Natural killer cell (primary cell): ENCODE data around the gene GNLY. TPM values are rescaled to one million over a fixed set of nuclear protein-coding genes. Genes with fewer than 3 reads are reported as not detected.

Source experiments
- ATAC-seq, 3 donors: fragments of 150-1000 bp in 2 of 3; fragments of 200-7000 bp in 1 of 3; cut with Tn5 transposase; 1 replicate in 1 of 3; 2 replicates in 2 of 3; pipeline ENCODE4 v1.10.0; 2021; ENCODE audit warnings: mild to moderate bottlenecking in 2 of 3, moderate library complexity in 2 of 3
- DNase-seq, 2 donors: peaks; one replicate each; pipeline versions ENCODE4 v3.0.0 to v3.0.0-alpha.2; 2013 to 2021; ENCODE audit warnings: mixed read lengths in 1 of 2
- H3K27ac ChIP-seq: one replicate; pipeline ENCODE4 v1.5.1; 2013; ENCODE audit warnings: mild to moderate bottlenecking, low read length
- H3K27me3 ChIP-seq: one replicate; pipeline ENCODE4 v1.6.1; 2013; ENCODE audit warnings: low read length; ENCODE audit not compliant: control insufficient read depth, insufficient read depth
- H3K36me3 ChIP-seq: one replicate; pipeline ENCODE4 v1.6.1; 2013; ENCODE audit warnings: low read length; ENCODE audit not compliant: control insufficient read depth, insufficient read depth
- H3K4me1 ChIP-seq: one replicate; pipeline ENCODE4 v1.6.1; 2013; ENCODE audit warnings: low read length; ENCODE audit not compliant: control insufficient read depth, insufficient read depth
- H3K4me3 ChIP-seq: one replicate; pipeline ENCODE4 v1.5.1; 2013; ENCODE audit warnings: low read length
- H3K9me3 ChIP-seq: one replicate; pipeline ENCODE4 v1.6.1; 2013; ENCODE audit warnings: low read length; ENCODE audit not compliant: control insufficient read depth, insufficient read depth
- H3K27ac Mint-ChIP-seq, 2 donors: one replicate each; pipeline ENCODE4 v1.8.0; 2022; ENCODE audit warnings: mild to moderate bottlenecking in 2 of 2, mixed read lengths in 2 of 2, moderate library complexity in 1 of 2
- H3K27me3 Mint-ChIP-seq, 2 donors: one replicate each; pipeline ENCODE4 v1.8.0; 2022; ENCODE audit warnings: low read depth in 2 of 2, mixed read lengths in 2 of 2
- H3K36me3 Mint-ChIP-seq: one replicate; pipeline ENCODE4 v1.8.0; 2022; ENCODE audit warnings: mixed read lengths
- H3K4me1 Mint-ChIP-seq, 2 donors: one replicate each; pipeline ENCODE4 v1.8.0; 2022; ENCODE audit warnings: mixed read lengths in 2 of 2
- H3K4me3 Mint-ChIP-seq: one replicate; pipeline ENCODE4 v1.8.0; 2022; ENCODE audit warnings: mild to moderate bottlenecking, moderate library complexity, mixed read lengths
- H3K9me3 Mint-ChIP-seq, 2 donors: one replicate each; pipeline ENCODE4 v1.8.0; 2022; ENCODE audit warnings: mixed read lengths in 2 of 2
- CTCF ChIP-seq: fragments of 200-600 bp; IDR thresholded peaks from one replicate; pipeline ENCODE4 v1.8.0; 2022; ENCODE audit warnings: antibody characterized with exemption
- WGBS: methylation state at CpG from one replicate; pipeline ENCODE4 v1.1.7; 2013; ENCODE audit warnings: missing lambda C conversion rate; ENCODE audit not compliant: insufficient coverage; 5-methylcytosine and 5-hydroxymethylcytosine counted together
- intact Hi-C: fragments of 100-400 bp; cut with micrococcal nuclease; formaldehyde crosslinking; loops from one replicate; pipeline ENCODE4 v1.14.2; 2022
- total RNA-seq, 4 donors: library from RNA; stranded (reverse); fragments of 120-200 nt in 1 of 4; gene quantifications; one replicate each; pipeline versions ENCODE4 v1.2.3 to v1.2.4, GENCODE V29; 2013 to 2022

The GNLY gene
- total RNA-seq, 3 donors from 2014 or later (not counting 1 experiment from before 2014, with no cell fraction given): 4,938 to 8,199 (median 6,542) TPM

GRCh38 chr2:85702800-85703199, 8.6 kb downstream of the GNLY start:
- intact Hi-C loops: loop anchor here (5.0 kb wide), 1 partner anchor 295 kb away; no protein-coding TSS in a partner anchor
- no peaks in the 10 kb centered on the region for H3K27me3 Mint-ChIP-seq
- WGBS: 86% methylated on average over 2 of the region's 4 CpGs
- no peaks in the 10 kb centered on the region for H3K27me3 ChIP-seq
- H3K9me3 Mint-ChIP-seq: no peaks in the 10 kb centered on the region
- peak overlapping the region; percentile 93 to 96 for H3K27ac Mint-ChIP-seq
- H3K4me3 ChIP-seq: no peak overlapping the region
- DNase-seq (no peak), ATAC-seq (no peak)
- H3K9me3 ChIP-seq: no peaks in the 10 kb centered on the region
- peaks cover 90% of the 10 kb centered on the region in 2 donors for H3K4me1 Mint-ChIP-seq
- TF ChIP-seq CTCF: no peak
- peak overlapping the region; percentile 76 for H3K4me3 Mint-ChIP-seq
- peak overlapping the region; percentile 69 for H3K27ac ChIP-seq
- H3K36me3 ChIP-seq: peaks cover 22% of the 10 kb centered on the region
- H3K4me1 ChIP-seq: peaks cover 80% of the 10 kb centered on the region
- H3K36me3 Mint-ChIP-seq: peaks cover 14% of the 10 kb centered on the region

DNA sequence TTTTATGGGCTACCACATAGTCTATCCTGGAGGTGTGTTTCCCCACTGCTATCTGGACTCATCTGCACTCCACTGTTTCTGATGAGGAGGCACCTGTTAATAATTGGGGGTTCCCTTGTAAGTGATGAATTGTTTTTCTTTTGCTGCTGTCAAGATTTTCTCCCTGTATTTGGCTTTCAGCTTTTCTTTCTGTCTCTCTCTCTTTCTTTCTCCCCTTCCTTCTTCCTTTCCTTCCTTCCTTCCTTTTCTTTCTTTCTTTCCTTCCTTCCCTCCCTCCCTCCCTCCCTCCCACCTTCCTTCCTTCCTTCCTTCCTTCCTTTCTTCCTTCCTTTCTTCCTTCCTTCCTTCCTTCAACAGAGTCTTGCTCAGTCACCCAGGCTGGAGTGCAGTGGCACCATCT, 9.2 kb downstream of the GNLY start:
- Histone ChIP-seq H3K27me3 (no peaks in the 10 kb centered on the region), H3K36me3 (peaks cover 16% of the 10 kb centered on the region), H3K9me3 (no peaks in the 10 kb centered on the region), H3K27ac (peak overlapping the region; percentile 97), H3K4me1 (peaks cover 74% of the 10 kb centered on the region), H3K4me3 (no peak overlapping the region)
- TF ChIP-seq CTCF: no peak
- DNase-seq (no peak), ATAC-seq (no peak)
- H3K27me3 Mint-ChIP-seq: no peaks in the 10 kb centered on the region
- intact Hi-C loops: loop anchor here (5.0 kb wide), 1 partner anchor 296 kb away; no protein-coding TSS in a partner anchor
- H3K4me1 Mint-ChIP-seq: peaks cover 85% of the 10 kb centered on the region in 2 donors
- H3K36me3 Mint-ChIP-seq: peaks cover 13% of the 10 kb centered on the region
- peak overlapping the region; percentile 76 for H3K4me3 Mint-ChIP-seq
- no peaks in the 10 kb centered on the region for H3K9me3 Mint-ChIP-seq
- H3K27ac Mint-ChIP-seq: peak overlapping the region; percentile 93 to 96

DNA sequence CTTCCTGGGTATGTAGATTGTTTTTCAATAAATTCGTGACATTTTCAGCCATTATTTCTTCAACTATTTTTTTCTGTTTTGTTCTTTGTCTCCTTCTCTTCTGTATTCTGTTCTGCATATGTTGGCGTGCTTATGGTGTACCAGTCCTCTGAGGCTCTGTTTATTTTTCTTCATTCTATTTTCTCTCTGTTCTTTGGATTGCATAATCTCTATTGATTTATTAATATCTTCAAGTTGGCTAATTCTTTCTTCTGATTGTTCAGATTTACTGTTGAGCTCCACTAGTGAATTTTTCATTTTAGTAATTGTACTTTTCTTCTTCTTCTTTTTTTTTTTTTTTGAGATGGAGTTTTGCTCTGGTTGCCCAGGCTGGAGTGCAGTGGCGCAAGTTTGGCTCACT, 9.9 kb downstream of the GNLY start:
- Histone ChIP-seq H3K4me3 (no peak overlapping the region), H3K27ac (peak overlapping the region; percentile 97), H3K36me3 (peaks cover 9% of the 10 kb centered on the region), H3K9me3 (no peaks in the 10 kb centered on the region), H3K27me3 (no peaks in the 10 kb centered on the region), H3K4me1 (peaks cover 67% of the 10 kb centered on the region)
- ATAC-seq: no peak
- peak overlapping the region; percentile 93 to 96 for H3K27ac Mint-ChIP-seq
- H3K27me3 Mint-ChIP-seq: no peaks in the 10 kb centered on the region
- whole genome bisulfite sequencing: 86% methylated on average over 2 of the region's 3 CpGs
- intact Hi-C loops: loop anchor here (2.0 to 5.0 kb wide), 2 partner anchors 297 to 333 kb away; no protein-coding TSS in a partner anchor
- H3K36me3 Mint-ChIP-seq: peaks cover 6% of the 10 kb centered on the region
- H3K4me1 Mint-ChIP-seq: peaks cover 78% of the 10 kb centered on the region in 2 donors
- H3K9me3 Mint-ChIP-seq: no peaks in the 10 kb centered on the region
- peak overlapping the region; percentile 87 for H3K4me3 Mint-ChIP-seq
- no peak for DNase-seq
- TF ChIP-seq CTCF: no peak
